HG02938 (cell line): Measurements from ENCODE around the gene WIPF2.

Experiments
- ATAC-seq: cut with Tn5 transposase; IDR thresholded peaks from one replicate; pipeline ENCODE4 v1.9.1; 2021; ENCODE audit warnings: mild to moderate bottlenecking, moderate library complexity; ENCODE audit not compliant: unreplicated experiment

The WIPF2 gene

GRCh38 chr17:40244255-40244654 lies 25.2 kb downstream of the WIPF2 start:
- no peak for ATAC-seq

- ATAC-seq = no peak
These were observed 28.9 kb downstream of the WIPF2 start for GRCh38 chr17:40247926-40248495.

- no peak for ATAC-seq
These were observed 29.4 kb downstream of the WIPF2 start for GRCh38 chr17:40248507-40248906.

GRCh38 chr17:40251576-40251975 lies 32.5 kb downstream of the WIPF2 start:
- ATAC-seq = no peak

- no peak for ATAC-seq
These were observed 34.5 kb downstream of the WIPF2 start for GRCh38 chr17:40253565-40253964.

GRCh38 chr17:40259505-40259904 lies 40.4 kb downstream of the WIPF2 start:
- no peak for ATAC-seq

- no peak for ATAC-seq
These were observed 41.4 kb downstream of the WIPF2 start for GRCh38 chr17:40260528-40260927.

- ATAC-seq = no peak
These were observed 45.5 kb downstream of the WIPF2 start for GRCh38 chr17:40264458-40265185.

GRCh38 chr17:40265337-40265736 lies 46.2 kb downstream of the WIPF2 start:
- ATAC-seq = no peak

- no peak for ATAC-seq
These were observed 47.8 kb downstream of the WIPF2 start for GRCh38 chr17:40266882-40267281.

GRCh38 chr17:40268141-40268712 lies 49.1 kb downstream of the WIPF2 start:
- no peak for ATAC-seq

- ATAC-seq = no peak
These were observed 59.3 kb downstream of the WIPF2 start for GRCh38 chr17:40278414-40278813.

GRCh38 chr17:40279402-40279801 lies 60.3 kb downstream of the WIPF2 start:
- no peak for ATAC-seq

- ATAC-seq = no peak
These were observed 62.6 kb downstream of the WIPF2 start for GRCh38 chr17:40281663-40282062.

- ATAC-seq = no peak
These were observed 64.6 kb downstream of the WIPF2 start for GRCh38 chr17:40283662-40284061.

- no peak for ATAC-seq
These were observed 65.1 kb downstream of the WIPF2 start for GRCh38 chr17:40284085-40284713.

GRCh38 chr17:40286473-40286872 lies 67.4 kb downstream of the WIPF2 start:
- no peak for ATAC-seq

GRCh38 chr17:40287159-40287493 lies 68.0 kb downstream of the WIPF2 start:
- ATAC-seq = no peak

- peak; percentile 96 for ATAC-seq
These were observed 68.6 kb downstream of the WIPF2 start, which contains the start of gene CDC6 for GRCh38 chr17:40287494-40288369. Gene CDC6, plus strand, starts transcription at chr17:40287879. Its CDS starts 1,542 bp downstream, at chr17:40289421.

- no peak for ATAC-seq
These were observed 71.7 kb downstream of the WIPF2 start for GRCh38 chr17:40290629-40291280.
